Upper lobe of left lung (tissue), 4 donors: ENCODE results near the gene ILF2.

Experiments used
- EP300 ChIP-seq, 4 donors: sonication (generic); formaldehyde crosslinking; IDR thresholded peaks; one replicate each; pipeline ENCODE4 v1.5.1; 2017; ENCODE audit warnings: antibody characterized with exemption in 4 of 4, control low read depth in 2 of 4
- POLR2A ChIP-seq, 4 donors: fragments of 450-650 bp; IDR thresholded peaks; one replicate each; pipeline ENCODE4 v1.5.1; 2016 to 2017; ENCODE audit warnings: antibody characterized with exemption in 4 of 4, mild to moderate bottlenecking in 2 of 4
- POLR2AphosphoS5 ChIP-seq, 2 donors: sonication (generic); formaldehyde crosslinking; IDR thresholded peaks; one replicate each; pipeline ENCODE4 v1.5.1; 2017; ENCODE audit warnings: antibody characterized with exemption in 2 of 2

GRCh38 chr1:153662269-153662668 lies 8.5 kb downstream of the ILF2 start:
- TF ChIP-seq POLR2A (IDR thresholded peaks at IDR 0.05), result no peak
- TF ChIP-seq EP300 (IDR thresholded peaks at IDR 0.05), result no peak
- TF ChIP-seq POLR2AphosphoS5 (IDR thresholded peaks at IDR 0.05), result no peak
